ENCODE results near the gene KLK2. TPM values are rescaled to one million over a fixed set of nuclear protein-coding genes. Genes with fewer than 3 reads are reported as not detected.

KLK2 gene
- total RNA-seq, 2 donors from 2014 or later: 3,344 to 10,024 TPM

DNA sequence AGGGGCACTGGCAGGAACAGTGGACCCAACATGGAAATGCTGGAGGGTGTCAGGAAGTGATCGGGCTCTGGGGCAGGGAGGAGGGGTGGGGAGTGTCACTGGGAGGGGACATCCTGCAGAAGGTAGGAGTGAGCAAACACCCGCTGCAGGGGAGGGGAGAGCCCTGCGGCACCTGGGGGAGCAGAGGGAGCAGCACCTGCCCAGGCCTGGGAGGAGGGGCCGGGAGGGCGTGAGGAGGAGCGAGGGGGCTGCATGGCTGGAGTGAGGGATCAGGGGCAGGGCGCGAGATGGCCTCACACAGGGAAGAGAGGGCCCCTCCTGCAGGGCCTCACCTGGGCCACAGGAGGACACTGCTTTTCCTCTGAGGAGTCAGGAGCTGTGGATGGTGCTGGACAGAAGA, 4.1 kb downstream of the KLK2 start:
- intact Hi-C loops (cut with DNase I): no loop called here
- Histone ChIP-seq H3K4me3 (peak overlapping the region; percentile 42 to 58), H3K27me3 (replicated peaks; ENCODE audit: insufficient read depth) (no peaks in the 10 kb centered on the region), H3K27ac (peak overlapping the region; percentile 97 to 99), H3K36me3 (no peaks in the 10 kb centered on the region), H3K9me3 (no peaks in the 10 kb centered on the region), H3K4me1 (replicated peaks) (no peaks in the 10 kb centered on the region)
- no peak for DNase-seq (ENCODE audit: low spot score)
- WGBS: 18% methylated on average over 8 of the region's 8 CpGs
- no peak for TF ChIP-seq CTCF (IDR thresholded peaks at IDR 0.05)
- no peak for TF ChIP-seq POLR2A (IDR thresholded peaks at IDR 0.05)

DNA sequence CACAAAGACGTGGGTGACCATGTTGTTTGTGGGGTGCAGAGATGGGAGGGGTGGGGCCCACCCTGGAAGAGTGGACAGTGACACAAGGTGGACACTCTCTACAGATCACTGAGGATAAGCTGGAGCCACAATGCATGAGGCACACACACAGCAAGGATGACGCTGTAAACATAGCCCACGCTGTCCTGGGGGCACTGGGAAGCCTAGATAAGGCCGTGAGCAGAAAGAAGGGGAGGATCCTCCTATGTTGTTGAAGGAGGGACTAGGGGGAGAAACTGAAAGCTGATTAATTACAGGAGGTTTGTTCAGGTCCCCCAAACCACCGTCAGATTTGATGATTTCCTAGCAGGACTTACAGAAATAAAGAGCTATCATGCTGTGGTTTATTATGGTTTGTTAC, 5.6 kb downstream of the KLK2 start:
- Histone ChIP-seq H3K4me3 (peak overlapping the region in 1 of 2 donors; percentile 58), H3K4me1 (replicated peaks) (no peaks in the 10 kb centered on the region), H3K27ac (peak overlapping the region; percentile 97 to 99), H3K36me3 (no peaks in the 10 kb centered on the region), H3K27me3 (replicated peaks; ENCODE audit: insufficient read depth) (no peaks in the 10 kb centered on the region), H3K9me3 (no peaks in the 10 kb centered on the region)
- 57% methylated on average over 5 of the region's 5 CpGs for WGBS
- DNase-seq (ENCODE audit: low spot score): no peak
- intact Hi-C loops (cut with DNase I): no loop called here
- peak; percentile 57 for TF ChIP-seq POLR2AphosphoS5 (IDR thresholded peaks at IDR 0.05)
- no peak for TF ChIP-seq CTCF (IDR thresholded peaks at IDR 0.05)
- TF ChIP-seq POLR2A (IDR thresholded peaks at IDR 0.05): no peak

DNA sequence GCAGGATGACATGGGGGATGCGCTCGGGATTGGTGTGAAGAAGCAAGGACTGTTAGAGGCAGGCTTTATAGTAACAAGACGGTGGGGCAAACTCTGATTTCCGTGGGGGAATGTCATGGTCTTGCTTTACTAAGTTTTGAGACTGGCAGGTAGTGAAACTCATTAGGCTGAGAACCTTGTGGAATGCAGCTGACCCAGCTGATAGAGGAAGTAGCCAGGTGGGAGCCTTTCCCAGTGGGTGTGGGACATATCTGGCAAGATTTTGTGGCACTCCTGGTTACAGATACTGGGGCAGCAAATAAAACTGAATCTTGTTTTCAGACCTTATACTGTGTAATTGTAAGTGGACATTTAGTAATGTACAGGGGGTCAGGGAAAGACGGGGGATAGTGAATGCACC, 7.0 kb downstream of the KLK2 start:
- Histone ChIP-seq H3K36me3 (no peaks in the 10 kb centered on the region), H3K27me3 (replicated peaks; ENCODE audit: insufficient read depth) (no peaks in the 10 kb centered on the region), H3K9me3 (no peaks in the 10 kb centered on the region), H3K27ac (peak overlapping the region; percentile 61 to 99), H3K4me1 (replicated peaks) (no peaks in the 10 kb centered on the region), H3K4me3 (no peak overlapping the region)
- 54% methylated on average over 5 of the region's 5 CpGs for WGBS
- peak; percentile 69 for DNase-seq (ENCODE audit: low spot score)
- TF ChIP-seq POLR2AphosphoS5 (IDR thresholded peaks at IDR 0.05) (peak; percentile 26), POLR2A (IDR thresholded peaks at IDR 0.05) (no peak), CTCF (IDR thresholded peaks at IDR 0.05) (no peak)
- intact Hi-C loops (cut with DNase I): no loop called here

DNA sequence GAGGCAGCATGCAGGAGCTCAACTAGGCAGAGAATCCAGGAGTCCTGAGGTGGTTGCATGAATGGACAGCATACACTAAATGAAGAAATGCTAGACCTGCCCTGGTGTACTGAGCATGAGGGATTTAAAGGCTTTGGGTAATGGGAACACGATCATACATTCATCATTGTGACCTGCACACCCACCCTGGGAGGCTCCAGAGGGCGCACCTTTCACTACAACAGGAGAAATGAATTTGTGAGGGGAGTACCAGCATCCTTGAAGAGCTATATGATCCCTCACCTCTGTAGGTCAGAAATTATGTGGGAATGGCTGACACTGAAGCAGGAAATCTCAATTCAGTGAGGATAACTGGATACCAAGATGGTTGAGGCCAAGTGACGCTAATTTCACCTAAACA, 8.9 kb downstream of the KLK2 start:
- no peak for DNase-seq (ENCODE audit: low spot score)
- Histone ChIP-seq H3K27me3 (replicated peaks; ENCODE audit: insufficient read depth) (no peaks in the 10 kb centered on the region), H3K4me3 (no peak overlapping the region), H3K36me3 (no peaks in the 10 kb centered on the region), H3K9me3 (no peaks in the 10 kb centered on the region), H3K27ac (peak overlapping the region; percentile 20 to 99), H3K4me1 (replicated peaks) (no peaks in the 10 kb centered on the region)
- WGBS: 78% methylated on average over 3 of the region's 3 CpGs
- intact Hi-C loops (cut with DNase I): no loop called here
- TF ChIP-seq POLR2A (IDR thresholded peaks at IDR 0.05): no peak
- TF ChIP-seq POLR2AphosphoS5 (IDR thresholded peaks at IDR 0.05): no peak
- TF ChIP-seq CTCF (IDR thresholded peaks at IDR 0.05): no peak

DNA sequence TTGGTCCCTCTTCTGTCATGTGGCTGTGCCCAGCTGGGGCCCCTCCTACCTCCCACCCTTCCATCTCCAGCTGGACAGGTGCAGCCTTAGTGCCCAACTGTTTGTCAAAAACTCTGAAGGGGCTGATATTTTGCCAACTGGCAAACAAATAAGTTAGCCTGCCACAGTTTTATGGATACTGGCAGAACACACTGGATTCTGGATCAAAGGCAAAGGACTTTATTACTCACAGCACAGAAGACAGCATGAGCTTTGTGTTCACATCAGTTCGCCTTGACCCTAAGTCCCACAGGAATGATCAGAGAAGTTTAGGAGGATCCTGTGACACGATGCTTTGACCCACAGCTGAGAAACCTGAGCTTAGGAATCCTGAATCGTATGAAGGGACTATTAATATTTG, 16.4 kb downstream of the KLK2 start:
- DNase-seq (ENCODE audit: low spot score): peak; percentile 84
- 10% methylated on average over 3 of the region's 3 CpGs for WGBS
- intact Hi-C loops (cut with DNase I): no loop called here
- H3K36me3 ChIP-seq: no peaks in the 10 kb centered on the region
- no peak for TF ChIP-seq POLR2A (IDR thresholded peaks at IDR 0.05)
- peak; percentile 97 for TF ChIP-seq POLR2AphosphoS5 (IDR thresholded peaks at IDR 0.05)
- H3K4me1 ChIP-seq (replicated peaks): peaks cover 23% of the 10 kb centered on the region
- no peaks in the 10 kb centered on the region for H3K27me3 ChIP-seq (replicated peaks; ENCODE audit: insufficient read depth)
- H3K4me3 ChIP-seq: no peak overlapping the region
- peak overlapping the region; percentile 79 to 99 for H3K27ac ChIP-seq
- H3K9me3 ChIP-seq: no peaks in the 10 kb centered on the region

All from prostate gland (tissue), 2 donors.